D721Med (cell line): ENCODE measurements around the gene DCTN5.

Source experiments
- DNase-seq: peaks from one replicate; pipeline ENCODE4 v3.0.0; 2011; ENCODE audit warnings: low spot score; ENCODE audit not compliant: insufficient read length
- FAIRE-seq: peaks from 2 replicates; lab custom pipeline; 2011; peaks lifted over from hg19 to GRCh38; lab: Jason Lieb, UNC
- TF ChIP-seq, protein P1 (sequence below): IDR thresholded peaks from 2 replicates; pipeline ENCODE4 v1.5.1; 2012; ENCODE audit warnings: mild to moderate bottlenecking, control low read depth; ENCODE audit not compliant: insufficient read depth; ENCODE audit errors: missing control alignments

The DCTN5 gene

DNA sequence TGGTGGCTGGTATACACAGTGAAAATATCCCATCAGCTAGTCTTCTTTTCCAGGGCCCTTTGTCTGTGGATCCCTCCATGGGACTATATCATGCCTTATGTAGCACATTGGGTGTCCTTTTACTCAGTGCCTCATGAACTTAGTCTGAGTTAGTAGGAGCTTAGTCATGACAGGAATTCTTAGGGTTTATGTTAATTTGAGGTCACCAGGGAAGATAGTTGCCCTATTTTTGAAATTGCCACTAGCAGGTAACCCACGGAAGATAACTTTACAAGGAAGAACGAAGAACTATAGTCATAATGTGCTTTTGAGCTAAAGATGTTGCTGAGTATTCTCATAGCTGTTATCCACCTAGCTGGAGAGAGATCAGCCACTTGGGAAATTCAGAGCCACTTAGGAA, 22.7 kb downstream of the DCTN5 start:
- TF ChIP-seq, protein P1, sequence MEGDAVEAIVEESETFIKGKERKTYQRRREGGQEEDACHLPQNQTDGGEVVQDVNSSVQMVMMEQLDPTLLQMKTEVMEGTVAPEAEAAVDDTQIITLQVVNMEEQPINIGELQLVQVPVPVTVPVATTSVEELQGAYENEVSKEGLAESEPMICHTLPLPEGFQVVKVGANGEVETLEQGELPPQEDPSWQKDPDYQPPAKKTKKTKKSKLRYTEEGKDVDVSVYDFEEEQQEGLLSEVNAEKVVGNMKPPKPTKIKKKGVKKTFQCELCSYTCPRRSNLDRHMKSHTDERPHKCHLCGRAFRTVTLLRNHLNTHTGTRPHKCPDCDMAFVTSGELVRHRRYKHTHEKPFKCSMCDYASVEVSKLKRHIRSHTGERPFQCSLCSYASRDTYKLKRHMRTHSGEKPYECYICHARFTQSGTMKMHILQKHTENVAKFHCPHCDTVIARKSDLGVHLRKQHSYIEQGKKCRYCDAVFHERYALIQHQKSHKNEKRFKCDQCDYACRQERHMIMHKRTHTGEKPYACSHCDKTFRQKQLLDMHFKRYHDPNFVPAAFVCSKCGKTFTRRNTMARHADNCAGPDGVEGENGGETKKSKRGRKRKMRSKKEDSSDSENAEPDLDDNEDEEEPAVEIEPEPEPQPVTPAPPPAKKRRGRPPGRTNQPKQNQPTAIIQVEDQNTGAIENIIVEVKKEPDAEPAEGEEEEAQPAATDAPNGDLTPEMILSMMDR = no peak
- FAIRE-seq = no peak
- DNase-seq = no peak

DNA sequence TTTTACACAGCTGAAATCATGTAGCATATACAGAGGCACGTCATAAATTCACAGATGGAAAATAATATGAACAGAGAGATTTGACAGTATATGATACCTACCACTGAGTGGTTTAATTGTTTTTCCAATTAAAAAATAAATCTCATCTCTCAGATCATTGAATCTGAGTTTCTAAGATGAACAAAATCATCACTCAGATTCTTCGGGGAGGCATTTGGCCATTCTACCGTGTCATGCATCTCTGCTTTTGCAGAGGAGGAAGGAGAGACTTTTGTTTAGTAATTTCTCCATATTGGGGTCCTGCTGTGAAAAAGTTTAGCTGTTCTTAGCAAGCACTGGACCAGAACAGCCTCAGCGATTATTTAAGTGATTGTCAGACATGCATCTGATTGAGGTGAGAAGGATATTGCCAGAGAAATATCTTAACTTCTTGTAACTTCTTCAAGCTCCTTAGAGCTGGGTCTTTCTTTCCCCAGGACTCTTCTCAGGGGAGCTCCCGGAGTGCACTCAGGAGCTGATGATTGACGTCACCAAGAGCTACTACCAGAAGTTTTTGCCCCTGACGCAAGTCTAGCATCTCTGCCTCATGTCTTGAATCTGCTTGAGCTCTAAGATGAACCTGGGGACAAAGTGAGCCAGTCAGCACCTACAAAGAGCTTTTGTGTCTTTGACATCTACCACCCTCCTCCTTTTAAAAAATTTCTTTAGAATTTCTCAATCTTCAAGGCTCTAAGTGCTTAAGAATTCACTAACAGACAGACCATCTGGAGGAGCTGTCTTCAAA, 25.5 kb downstream of the DCTN5 start:
- DNase-seq (no peak), FAIRE-seq (no peak)
- TF ChIP-seq, protein P1 = no peak

DNA sequence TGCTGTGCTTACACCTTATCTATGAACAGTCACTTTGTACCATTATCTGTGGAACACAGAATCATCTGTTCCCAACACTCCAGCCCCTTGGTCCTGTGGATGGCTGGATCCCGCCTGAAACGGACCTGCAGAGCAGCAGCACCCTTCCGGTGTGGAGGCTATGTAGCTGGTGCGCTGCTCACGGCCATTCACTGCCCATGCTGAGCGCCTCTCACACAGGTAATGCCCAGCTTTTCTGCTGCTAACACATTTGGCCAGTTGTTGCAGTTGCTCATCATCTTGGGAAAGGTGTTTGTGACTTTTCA, 26.0 kb downstream of the DCTN5 start:
- TF ChIP-seq, protein P1 = no peak
- no peak for DNase-seq
- FAIRE-seq = no peak

DNA sequence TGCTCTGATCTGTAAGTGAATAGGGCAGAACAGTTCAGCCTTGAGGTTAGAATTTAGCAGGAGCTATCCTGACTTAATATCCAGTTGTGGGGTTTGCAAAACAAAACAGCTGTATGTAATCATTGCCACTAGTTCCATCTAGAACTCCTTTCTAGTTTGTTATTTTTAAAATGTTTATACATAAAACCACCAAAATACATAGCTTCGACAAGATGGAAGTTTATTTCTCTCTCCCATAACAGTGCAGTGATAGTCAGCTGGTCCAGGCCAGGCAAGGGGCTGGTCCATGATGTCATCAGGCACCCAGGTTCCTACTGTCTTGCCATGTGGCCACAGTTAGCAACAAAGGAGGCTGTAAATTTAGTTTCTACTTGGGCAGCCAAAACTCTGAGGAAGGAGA, 27.0 kb downstream of the DCTN5 start:
- TF ChIP-seq, protein P1 = no peak
- no peak for FAIRE-seq
- DNase-seq = no peak

DNA sequence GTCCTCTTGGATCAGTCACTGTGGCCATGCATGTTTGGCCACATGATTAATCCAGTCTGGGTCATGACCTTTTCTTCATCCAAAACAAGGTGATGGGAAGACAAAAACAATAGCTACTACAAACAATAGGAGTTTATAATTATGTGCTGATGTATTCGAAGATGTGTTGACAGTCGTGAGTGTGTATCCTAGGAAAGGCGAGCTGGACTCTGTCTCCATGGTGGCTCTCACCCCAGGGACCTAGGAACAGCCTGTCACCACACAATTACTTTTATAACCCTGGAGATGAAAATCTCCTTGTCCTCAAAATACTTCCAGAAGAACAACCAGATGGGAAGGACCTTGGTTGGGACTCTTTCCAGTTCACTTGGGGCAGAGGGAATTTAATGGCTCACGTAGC, 27.6 kb downstream of the DCTN5 start:
- no peak for FAIRE-seq

DNA sequence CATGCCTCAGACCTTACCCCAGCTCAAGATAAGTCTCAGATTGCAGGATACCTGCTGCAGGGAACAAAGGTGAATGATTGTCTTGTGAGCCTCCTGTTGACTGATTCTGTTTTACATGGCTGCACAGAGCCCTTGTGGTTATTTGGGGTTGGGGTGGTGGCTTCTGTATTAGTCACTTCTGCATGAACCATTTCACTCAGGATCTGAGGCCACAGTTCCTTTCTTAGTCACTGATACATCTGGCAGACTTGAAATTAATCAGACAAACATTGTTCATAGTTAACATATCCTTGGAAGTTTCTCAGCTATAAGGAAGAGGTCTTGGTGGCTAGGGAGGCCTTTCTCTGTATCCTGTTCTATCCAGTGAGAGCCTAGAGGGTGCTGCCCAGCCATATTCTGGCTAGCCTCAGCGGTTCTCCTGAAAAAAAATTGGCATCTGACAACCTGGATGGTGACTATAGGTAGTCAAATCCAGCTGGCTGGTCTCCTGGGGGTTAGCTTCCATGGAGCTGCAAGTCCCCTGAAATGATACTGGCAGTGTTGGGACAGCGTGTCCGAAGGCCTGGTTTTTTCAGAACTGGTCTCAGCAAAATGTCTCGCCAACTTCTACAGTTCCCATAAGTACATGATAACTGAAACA, 29.0 kb downstream of the DCTN5 start:
- TF ChIP-seq, protein P1 = no peak
- FAIRE-seq (no peak), DNase-seq (no peak)

More for the DNA sequence above, 27.6 kb downstream of the DCTN5 start:
- TF ChIP-seq, protein P1 = no peak
- DNase-seq = no peak
